Measurements from ENCODE around the gene RPL6. TPM values are rescaled to one million over a fixed set of nuclear protein-coding genes. Genes with fewer than 3 reads are reported as not detected.
"Not testable (repeated sequence)": the region's sequence is repeated elsewhere in the genome, so short reads cannot be mapped to it uniquely, and the experiment has no call there.

RPL6 gene
- polyA plus RNA-seq, 3 donors: 2,076 to 2,457 (median 2,360) TPM

DNA sequence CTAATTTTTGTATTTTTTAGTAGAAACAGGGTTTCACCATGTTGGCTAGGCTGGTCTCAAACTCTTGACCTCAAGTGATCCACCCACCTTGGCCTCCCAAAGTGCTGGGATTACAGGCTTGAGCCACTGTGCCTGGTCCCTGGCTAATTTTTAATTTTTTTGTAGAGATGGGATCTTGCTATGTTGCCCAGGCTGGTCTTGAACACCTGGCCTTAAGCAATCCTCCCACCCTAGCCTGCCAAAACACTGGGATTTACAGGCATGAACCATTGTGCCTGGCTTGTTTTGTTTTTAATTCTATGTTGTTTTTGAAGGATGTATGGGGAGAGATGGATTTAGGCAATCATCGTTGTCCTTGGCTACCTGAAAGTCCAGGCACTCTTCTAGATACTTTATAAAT is 29.2 kb upstream of the RPL6 start:
- not testable (repeated sequence) for DNase-seq (ENCODE audit: extremely low read depth in 1 of 11, low read depth in 9 of 11, low spot score in 4 of 11)

DNA sequence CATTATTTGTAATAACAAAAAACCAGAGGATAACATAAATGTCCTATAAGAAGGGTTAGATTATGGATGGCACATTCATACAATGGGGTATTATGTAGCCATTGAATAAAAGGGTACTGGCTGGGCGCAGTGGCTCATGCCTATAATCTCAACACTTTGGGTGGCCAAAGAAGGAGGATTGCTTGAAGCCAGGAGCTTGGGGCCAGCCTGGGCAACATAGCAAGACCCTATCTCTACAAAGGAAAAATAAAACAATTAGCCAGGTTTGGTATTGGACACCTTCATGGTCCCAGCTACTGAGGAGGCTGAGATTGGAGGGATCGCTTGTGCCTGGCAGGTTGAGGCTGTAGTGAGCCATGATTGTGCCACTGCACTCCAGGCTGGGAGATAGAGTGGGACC is 24.1 kb upstream of the RPL6 start:
- no peak for DNase-seq (ENCODE audit: extremely low read depth in 1 of 11, low read depth in 9 of 11, low spot score in 4 of 11)

DNA sequence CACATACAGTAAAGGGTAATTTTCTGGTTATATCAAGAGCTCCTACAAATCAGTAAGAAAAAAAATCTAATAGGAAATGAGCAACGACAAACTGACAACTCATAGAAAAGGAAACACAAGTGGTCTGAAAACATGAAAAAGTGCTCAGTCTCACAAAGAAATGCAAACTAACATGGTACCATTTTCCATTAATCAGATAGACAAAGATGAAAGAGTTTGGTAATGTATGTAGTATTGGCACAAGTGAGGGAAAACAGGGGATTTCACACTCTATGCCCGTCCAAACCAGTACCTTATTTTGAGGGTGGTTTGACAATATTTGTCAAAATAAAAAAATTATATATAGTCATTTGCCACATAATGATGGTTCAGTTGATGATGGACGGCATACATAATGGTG is 22.6 kb upstream of the RPL6 start:
- no peak for DNase-seq (ENCODE audit: extremely low read depth in 1 of 11, low read depth in 9 of 11, low spot score in 4 of 11)

DNA sequence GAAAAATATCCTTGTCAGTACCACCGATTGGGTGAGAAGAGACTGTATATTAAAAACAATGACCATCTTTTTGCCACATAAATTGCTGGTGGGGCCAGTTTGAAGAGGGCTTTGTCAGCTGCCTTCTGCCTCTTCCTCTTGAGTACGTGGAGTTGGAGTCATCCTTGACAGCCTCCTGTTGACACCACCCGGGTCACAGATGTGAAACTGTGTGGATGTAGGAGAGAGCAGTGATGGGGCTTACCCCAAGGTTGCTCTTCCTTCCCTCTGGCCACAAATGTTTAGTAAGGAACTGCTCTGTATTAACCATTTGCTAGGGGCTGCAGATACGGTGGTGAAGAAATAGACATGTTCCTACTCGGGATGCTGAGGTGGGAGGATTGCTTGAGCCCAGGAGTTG is 21.5 kb upstream of the RPL6 start:
- no peak for DNase-seq (ENCODE audit: extremely low read depth in 1 of 11, low read depth in 9 of 11, low spot score in 4 of 11)

DNA sequence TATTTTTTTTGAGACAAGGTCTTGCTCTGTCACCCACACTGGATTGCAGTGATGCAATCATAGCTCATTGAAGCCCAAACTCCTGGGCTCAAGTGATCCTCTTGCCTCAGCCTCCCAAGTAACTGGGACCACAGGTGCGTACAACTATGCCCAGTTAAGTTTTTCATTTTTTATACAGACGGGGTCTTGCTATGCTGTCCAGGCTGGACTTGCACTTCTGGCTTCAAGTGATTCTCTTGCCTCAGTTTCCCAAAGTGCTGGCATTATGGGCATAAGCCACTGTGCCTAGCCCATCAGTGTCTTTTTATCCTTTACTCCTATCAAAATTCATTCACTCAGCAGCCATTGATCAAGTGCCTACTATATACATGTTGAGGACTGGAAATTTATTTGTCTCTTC is 18.4 kb upstream of the RPL6 start:
- DNase-seq (ENCODE audit: extremely low read depth in 1 of 11, low read depth in 9 of 11, low spot score in 4 of 11): no peak

DNA sequence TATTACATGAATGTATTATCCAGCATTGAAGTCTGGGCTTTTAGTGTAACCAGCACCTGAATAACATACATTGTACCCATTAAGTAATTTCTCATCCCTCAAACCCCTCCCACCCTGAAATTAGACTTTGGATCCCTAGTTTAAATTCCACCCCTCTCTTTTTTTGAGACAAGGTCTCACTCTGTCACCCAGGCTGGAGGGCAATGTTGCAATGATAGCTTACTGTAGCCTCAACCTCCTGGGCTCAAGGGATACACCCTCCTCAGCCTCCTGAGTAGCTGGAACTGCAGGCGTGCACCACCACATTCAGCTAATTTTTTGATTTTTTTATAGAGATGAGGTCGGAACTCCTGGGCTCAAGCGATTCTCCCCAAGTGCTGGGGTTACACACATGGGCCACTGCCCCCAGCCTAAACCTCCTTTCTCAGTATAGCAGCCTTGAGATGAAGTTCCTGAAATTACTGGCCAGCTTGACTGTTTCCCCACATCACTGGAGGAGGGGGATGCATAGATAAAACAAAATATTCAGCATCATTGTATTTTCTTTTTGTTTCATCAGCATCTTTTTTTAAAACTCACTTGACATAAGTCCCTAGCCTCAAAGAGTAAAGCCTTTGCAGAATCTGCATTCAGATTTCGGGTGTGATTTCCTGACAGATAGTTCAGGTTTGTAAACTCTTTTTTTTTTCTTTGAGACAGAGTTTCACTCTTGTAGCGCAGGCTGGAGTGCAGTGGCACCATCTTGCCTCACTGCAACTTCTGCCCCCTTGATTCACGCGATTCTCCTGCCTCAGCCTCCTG is 16.4 kb upstream of the RPL6 start:
- no peak for DNase-seq (ENCODE audit: extremely low read depth in 1 of 11, low read depth in 9 of 11, low spot score in 4 of 11)

- no peak for DNase-seq (ENCODE audit: extremely low read depth in 1 of 11, low read depth in 9 of 11, low spot score in 4 of 11)
These were observed 14.7 kb upstream of the RPL6 start for GRCh38 chr12:112424126-112424525.

GRCh38 chr12:112422531-112422930 is 13.1 kb upstream of the RPL6 start:
- no peak for DNase-seq (ENCODE audit: extremely low read depth in 1 of 11, low read depth in 9 of 11, low spot score in 4 of 11)

DNA sequence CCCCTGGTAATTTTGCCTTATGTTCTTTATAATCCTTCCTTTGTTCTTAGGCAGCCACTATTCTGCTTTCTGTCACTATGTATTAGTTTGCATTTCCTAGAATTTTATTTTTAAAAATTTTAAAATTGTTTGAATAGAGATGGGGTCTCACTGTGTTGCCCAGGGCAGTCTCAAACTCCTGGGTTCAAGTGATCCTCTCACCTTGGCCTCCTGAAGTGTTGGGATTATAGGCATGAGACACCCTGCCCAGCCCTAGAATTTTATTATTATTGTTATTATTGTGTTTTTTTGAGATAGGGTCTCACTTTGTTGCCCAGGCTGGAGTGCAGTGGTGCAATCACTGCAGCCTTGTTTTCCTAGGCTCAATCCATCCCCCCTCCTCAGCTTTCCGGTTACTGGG is 12.0 kb upstream of the RPL6 start:
- DNase-seq (ENCODE audit: extremely low read depth in 1 of 11, low read depth in 9 of 11, low spot score in 4 of 11): no peak

GRCh38 chr12:112420740-112421139 is 11.3 kb upstream of the RPL6 start:
- DNase-seq (ENCODE audit: extremely low read depth in 1 of 11, low read depth in 9 of 11, low spot score in 4 of 11): no peak

GRCh38 chr12:112419297-112420133 is 10.1 kb upstream of the RPL6 start:
- DNase-seq (ENCODE audit: extremely low read depth in 1 of 11, low read depth in 9 of 11, low spot score in 4 of 11): peak in 6 of 11 donors; percentile 34 to 51 (median 38)

DNA sequence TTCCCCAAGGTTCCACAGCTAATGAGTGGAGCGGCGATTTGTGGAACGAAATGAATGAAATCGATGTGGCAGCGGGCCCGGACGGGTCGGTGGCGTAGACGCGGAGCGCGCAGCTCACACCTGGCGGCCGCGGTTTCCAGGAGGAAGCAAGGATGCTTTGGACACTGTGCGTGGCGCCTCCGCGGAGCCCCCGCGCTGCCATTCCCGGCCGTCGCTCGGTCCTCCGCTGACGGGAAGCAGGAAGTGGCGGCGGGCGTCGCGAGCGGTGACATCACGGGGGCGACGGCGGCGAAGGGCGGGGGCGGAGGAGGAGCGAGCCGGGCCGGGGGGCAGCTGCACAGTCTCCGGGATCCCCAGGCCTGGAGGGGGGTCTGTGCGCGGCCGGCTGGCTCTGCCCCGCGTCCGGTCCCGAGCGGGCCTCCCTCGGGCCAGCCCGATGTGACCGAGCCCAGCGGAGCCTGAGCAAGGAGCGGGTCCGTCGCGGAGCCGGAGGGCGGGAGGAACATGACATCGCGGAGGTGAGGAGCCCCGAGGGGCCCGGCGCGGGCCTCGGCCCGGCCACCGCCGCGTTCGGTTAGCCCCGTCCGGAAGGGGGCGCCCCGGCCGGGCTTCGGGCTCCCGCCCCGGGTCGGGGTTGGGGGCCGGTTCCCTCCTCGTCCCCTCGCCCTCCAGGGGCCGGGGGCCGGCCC is 9.3 kb upstream of the RPL6 start, which contains the start of gene PTPN11:
Gene PTPN11 (plus strand): TSS at position 340 of the 689 bp plus-strand sequence. CDS start 165 bp downstream, at position 505.
- peak in 10 of 11 donors; percentile 51 to 85 (median 74) for DNase-seq (ENCODE audit: extremely low read depth in 1 of 11, low read depth in 9 of 11, low spot score in 4 of 11)

DNA sequence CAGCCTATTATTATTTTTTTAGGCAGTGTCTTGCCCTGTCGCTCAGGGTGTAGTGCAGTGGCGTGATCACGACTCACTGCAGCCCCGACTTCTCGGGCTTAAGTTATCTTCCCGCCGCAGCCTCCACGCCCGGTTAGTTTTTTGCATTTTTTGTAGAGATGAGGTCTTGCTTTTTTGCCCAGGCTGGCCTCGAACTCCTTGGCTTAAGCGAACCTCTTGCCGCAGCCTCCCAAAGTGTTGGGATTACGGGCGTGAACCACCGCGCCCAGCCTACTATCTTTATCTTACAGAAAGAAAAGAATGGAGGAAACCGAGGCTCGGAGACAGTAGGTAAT is 8.8 kb upstream of the RPL6 start:
- no peak for DNase-seq (ENCODE audit: extremely low read depth in 1 of 11, low read depth in 9 of 11, low spot score in 4 of 11)

- not testable (repeated sequence) for DNase-seq (ENCODE audit: extremely low read depth in 1 of 11, low read depth in 9 of 11, low spot score in 4 of 11)
These were observed 6.1 kb upstream of the RPL6 start for GRCh38 chr12:112415457-112415856.

- no peak for DNase-seq (ENCODE audit: extremely low read depth in 1 of 11, low read depth in 9 of 11, low spot score in 4 of 11)
These were observed 4.6 kb upstream of the RPL6 start for GRCh38 chr12:112413855-112414625.

DNA sequence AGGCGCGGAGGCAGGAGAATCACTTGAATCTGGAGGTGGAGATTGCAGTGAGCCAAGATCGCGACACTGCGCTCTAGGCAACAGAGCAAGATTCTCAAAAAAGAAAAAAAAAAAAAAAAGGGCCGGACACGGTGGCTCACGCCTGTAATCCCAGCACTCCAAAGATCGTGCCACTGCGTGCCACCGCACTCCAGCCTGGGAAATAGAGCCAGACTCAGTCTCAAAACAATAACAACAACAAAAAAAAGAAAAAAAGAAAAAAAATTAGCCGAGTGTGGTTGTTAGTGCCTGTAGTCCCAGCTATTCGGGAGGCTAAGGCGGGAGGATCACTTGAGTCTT is 470 bp upstream of the RPL6 start:
- no peak for DNase-seq (ENCODE audit: extremely low read depth in 1 of 11, low read depth in 9 of 11, low spot score in 4 of 11)

- no peak for DNase-seq (ENCODE audit: extremely low read depth in 1 of 11, low read depth in 9 of 11, low spot score in 4 of 11)
These were observed 784 bp downstream of the RPL6 start for GRCh38 chr12:112408621-112409020.

DNA sequence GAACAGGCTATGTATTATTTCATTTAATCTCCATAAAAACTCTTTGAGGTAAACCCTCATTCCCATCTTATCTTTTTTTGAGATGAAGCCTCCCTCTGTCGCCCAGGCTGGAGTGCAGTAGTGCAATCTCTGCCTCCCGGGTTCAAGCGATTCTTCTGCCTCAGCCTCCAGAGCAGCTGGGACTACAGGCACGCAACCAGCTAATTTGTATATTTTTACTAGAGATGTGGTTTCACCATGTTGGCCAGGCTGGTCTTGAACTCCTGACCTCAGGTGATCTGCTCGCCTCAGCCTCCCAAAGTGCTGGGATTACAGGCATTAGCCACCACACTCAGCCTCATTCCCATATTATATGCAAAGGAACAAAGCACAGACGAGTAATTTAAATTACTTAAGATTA is 1.7 kb downstream of the RPL6 start:
- DNase-seq (ENCODE audit: extremely low read depth in 1 of 11, low read depth in 9 of 11, low spot score in 4 of 11): not testable (repeated sequence)
